Nephron (organoid): ENCODE results near the gene MR1.

ENCODE experiments used
- H3K27ac Mint-ChIP-seq, 3 experiments: 2 replicates each; pipeline ENCODE4 v1.8.0; 2020; ENCODE audit warnings: mixed read lengths in 3 of 3, mild to moderate bottlenecking in 2 of 3, moderate library complexity in 1 of 3
- H3K27me3 Mint-ChIP-seq: 2 replicates; pipeline ENCODE4 v1.8.0; 2021; ENCODE audit warnings: low read depth, mild to moderate bottlenecking, moderate library complexity, mixed read lengths
- H3K36me3 Mint-ChIP-seq: 2 replicates; pipeline ENCODE4 v1.8.0; 2020; ENCODE audit warnings: low read depth, mixed read lengths
- H3K4me1 Mint-ChIP-seq: 2 replicates; pipeline ENCODE4 v1.8.0; 2020; ENCODE audit warnings: mixed read lengths
- H3K4me3 Mint-ChIP-seq, 3 experiments: 2 replicates each; pipeline ENCODE4 v1.8.0; 2020; ENCODE audit warnings: mild to moderate bottlenecking in 3 of 3, mixed read lengths in 3 of 3, moderate library complexity in 2 of 3
- H3K9me3 Mint-ChIP-seq: 2 replicates; pipeline ENCODE4 v1.8.0; 2020; ENCODE audit warnings: mixed read lengths
- CTCF ChIP-seq, 3 experiments: fragments of 200-600 bp; sonication (generic); IDR thresholded peaks; one replicate each; pipeline ENCODE4 v1.5.0; 2021; ENCODE audit warnings: antibody characterized with exemption in 3 of 3; ENCODE audit not compliant: unreplicated experiment in 3 of 3

Gene MR1

GRCh38 chr1:181102841-181103240 is 69.1 kb downstream of the MR1 start:
- Mint-ChIP-seq H3K27me3 (no peaks in the 10 kb centered on the region), H3K36me3 (no peaks in the 10 kb centered on the region), H3K4me3 (peak overlapping the region; percentile 92 to 93 (median 92)), H3K4me1 (peaks cover 87% of the 10 kb centered on the region), H3K9me3 (no peaks in the 10 kb centered on the region), H3K27ac (peak overlapping the region; percentile 91 to 97 (median 97))
- no peak for TF ChIP-seq CTCF (IDR thresholded peaks at IDR 0.05; ENCODE audit: unreplicated experiment in 3 of 3)

DNA sequence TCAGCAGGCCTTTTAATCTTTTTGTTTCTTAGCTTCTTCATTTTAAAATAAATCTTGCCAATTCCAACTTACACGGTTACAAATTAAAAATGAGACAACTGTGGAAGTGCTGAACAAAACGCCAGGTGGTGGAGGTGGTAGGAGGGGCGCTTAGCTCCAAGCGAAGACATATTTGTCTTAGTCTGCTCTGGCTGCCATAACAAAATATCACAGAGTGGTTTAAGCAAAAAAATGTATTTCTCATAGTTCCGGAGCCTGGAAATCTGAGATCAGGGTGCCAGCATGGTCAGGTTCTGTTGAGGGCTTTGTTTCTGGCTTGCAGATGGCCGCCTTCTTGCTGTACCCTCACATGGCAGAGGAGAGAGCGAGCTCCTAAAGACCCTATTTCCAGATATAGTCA is 69.6 kb downstream of the MR1 start:
- Mint-ChIP-seq H3K27ac (peak overlapping the region; percentile 91 to 97 (median 97)), H3K9me3 (no peaks in the 10 kb centered on the region), H3K36me3 (no peaks in the 10 kb centered on the region)

GRCh38 chr1:181104042-181104789 is 70.4 kb downstream of the MR1 start:
- H3K4me1 Mint-ChIP-seq, result peaks cover 81% of the 10 kb centered on the region
- peak overlapping the region; percentile 92 to 93 (median 92) for H3K4me3 Mint-ChIP-seq
- H3K27me3 Mint-ChIP-seq, result peaks cover 4% of the 10 kb centered on the region
- H3K9me3 Mint-ChIP-seq, result no peaks in the 10 kb centered on the region
- no peak for TF ChIP-seq CTCF (IDR thresholded peaks at IDR 0.05; ENCODE audit: unreplicated experiment in 3 of 3)
- H3K36me3 Mint-ChIP-seq, result no peaks in the 10 kb centered on the region
- H3K27ac Mint-ChIP-seq, result peak overlapping the region; percentile 91 to 97 (median 97)

More for the DNA sequence above, 69.6 kb downstream of the MR1 start:
- H3K4me3 Mint-ChIP-seq, result peak overlapping the region; percentile 92 to 93 (median 92)
- peaks cover 2% of the 10 kb centered on the region for H3K27me3 Mint-ChIP-seq
- peaks cover 83% of the 10 kb centered on the region for H3K4me1 Mint-ChIP-seq
- no peak for TF ChIP-seq CTCF (IDR thresholded peaks at IDR 0.05; ENCODE audit: unreplicated experiment in 3 of 3)

DNA sequence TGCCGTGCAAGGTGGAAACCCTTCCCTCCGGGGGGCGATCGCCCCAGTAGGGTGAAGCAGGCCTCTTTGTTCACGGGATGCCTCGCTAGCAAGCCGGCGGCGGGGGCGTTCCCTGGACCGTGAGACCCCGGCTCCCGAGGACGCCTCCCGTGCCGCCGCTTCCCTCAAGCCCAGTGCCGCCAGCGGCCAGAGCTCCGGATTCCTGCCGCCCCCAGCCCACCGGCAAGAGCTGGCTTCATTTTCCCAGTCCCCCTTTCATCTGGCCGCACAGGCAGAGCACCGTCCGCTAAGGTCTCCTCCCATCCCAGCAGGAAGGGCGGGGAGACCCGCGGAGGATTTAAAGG is 71.0 kb downstream of the MR1 start:
- peak in 1 of 3 experiments; percentile 18 for TF ChIP-seq CTCF (IDR thresholded peaks at IDR 0.05; ENCODE audit: unreplicated experiment in 3 of 3)
- Mint-ChIP-seq H3K4me1 (peaks cover 80% of the 10 kb centered on the region), H3K9me3 (no peaks in the 10 kb centered on the region), H3K27me3 (peaks cover 4% of the 10 kb centered on the region), H3K27ac (peak overlapping the region; percentile 91 to 97 (median 97)), H3K4me3 (peak overlapping the region; percentile 92 to 93 (median 92)), H3K36me3 (no peaks in the 10 kb centered on the region)

DNA sequence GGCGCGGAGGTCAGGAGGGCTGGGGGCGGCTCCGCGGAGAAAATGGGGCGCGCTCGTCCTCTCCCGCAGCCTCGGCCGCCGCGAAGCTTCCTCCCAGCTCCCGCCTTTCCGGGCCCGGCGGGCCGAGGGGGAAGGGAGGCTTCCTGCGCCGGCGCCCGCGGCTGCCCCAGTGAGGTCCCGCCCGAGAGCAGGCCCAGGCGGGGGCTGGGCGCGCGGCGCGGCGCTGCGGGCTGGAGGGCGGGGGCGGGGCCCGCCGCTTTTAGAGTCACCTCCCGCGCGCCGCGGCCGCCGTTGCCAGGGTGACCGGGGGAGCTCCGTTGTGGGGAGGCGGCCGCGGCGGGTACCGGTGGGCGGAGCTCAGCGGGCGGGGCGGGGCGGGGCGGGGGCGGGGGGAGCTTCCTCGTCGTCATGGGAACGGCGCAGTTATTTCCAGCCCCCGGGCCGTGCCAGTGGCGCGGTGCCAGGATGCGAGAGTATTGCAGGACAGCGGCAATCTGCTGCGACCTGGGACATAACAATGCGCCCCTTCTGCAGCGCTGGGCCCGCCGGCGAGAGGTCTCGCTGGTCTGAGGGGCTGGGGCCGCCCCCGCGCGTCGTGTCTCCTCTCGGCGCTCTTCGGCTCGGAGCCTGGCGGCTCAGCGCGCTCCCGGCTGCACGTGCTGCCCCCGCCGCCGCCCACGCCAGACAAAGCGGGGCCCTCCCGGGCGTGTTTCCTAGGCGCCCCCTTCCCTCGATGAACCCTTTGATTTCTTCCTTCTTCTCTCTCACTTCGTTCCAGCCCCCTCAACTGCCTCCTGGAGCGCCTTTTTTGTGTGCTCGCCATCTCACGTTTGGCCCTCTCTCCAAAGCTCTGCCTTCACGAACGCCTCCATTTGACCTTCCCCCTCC is 71.6 kb downstream of the MR1 start:
- H3K27me3 Mint-ChIP-seq, result peaks cover 4% of the 10 kb centered on the region
- TF ChIP-seq CTCF (IDR thresholded peaks at IDR 0.05; ENCODE audit: unreplicated experiment in 3 of 3), result no peak
- H3K4me3 Mint-ChIP-seq, result peak overlapping the region; percentile 92 to 93 (median 92)
- no peaks in the 10 kb centered on the region for H3K9me3 Mint-ChIP-seq
- H3K27ac Mint-ChIP-seq, result peak overlapping the region; percentile 81 to 98 (median 97)
- no peaks in the 10 kb centered on the region for H3K36me3 Mint-ChIP-seq
- H3K4me1 Mint-ChIP-seq, result peaks cover 77% of the 10 kb centered on the region
